GM18870 (cell line): ENCODE measurements around the gene ZBED1.
"Not testable (repeated sequence)": the region's sequence is repeated elsewhere in the genome, so short reads cannot be mapped to it uniquely, and the experiment has no call there.

Source experiments
- ATAC-seq: cut with Tn5 transposase; IDR thresholded peaks from one replicate; pipeline ENCODE4 v1.9.1; 2021; ENCODE audit warnings: moderate library complexity; ENCODE audit not compliant: unreplicated experiment

ZBED1 gene

DNA sequence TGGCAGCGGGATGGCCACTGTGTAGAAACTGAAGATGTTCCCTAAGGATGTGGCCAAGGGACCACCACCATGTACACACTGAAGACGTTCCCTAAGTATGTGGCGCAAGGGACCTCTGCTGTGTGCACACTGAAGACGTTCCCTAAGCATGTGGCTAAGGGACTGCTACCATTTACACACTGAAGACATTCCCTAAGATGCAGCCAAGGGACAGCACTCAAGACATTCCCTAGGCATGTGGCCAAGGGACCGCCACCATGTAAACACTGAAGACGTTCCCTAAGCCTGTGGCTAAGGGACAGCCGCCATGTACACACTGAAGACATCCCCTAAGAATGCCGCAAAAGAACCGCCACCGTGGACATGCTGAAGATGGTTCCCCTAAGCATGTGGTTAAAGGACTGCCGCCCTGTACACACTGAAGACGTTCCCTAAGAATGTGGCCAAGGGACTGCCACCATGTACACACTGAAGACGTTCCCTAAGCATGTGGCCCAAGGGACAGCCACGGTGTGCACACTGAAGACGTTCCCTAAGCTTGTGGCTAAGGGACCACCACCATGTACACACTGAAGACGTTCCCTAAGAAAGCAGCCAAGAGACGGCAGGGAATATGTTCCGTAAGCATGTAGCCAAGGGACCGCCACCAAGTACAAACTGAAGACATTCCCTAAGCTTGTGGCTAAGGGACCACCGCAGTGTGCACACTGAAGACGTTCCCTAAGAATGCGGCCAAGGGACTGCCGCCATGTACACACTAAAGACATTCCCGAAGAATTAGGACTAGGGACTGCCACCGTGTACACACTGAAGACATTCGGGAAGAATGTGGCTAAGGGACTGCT lies 43.3 kb downstream of the ZBED1 start:
- no peak for ATAC-seq

DNA sequence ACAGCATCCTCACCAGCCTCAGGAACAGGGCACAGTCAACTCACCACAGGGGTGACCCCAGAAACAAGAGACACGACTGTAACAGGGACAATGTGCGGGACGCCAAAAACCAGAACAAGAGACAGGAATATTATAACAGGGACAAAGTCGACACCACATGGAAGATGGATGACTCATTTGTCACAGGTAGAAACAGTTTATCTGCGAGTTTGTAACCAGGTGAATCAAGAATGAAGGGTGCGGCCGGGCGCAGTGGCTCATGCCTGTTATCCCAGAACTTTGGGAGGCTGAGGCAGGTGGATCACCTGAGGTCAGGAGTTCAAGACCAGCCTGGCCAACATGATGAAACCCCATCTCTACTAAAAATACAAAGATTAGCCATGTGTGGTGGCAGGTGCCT lies 44.7 kb downstream of the ZBED1 start:
- not testable (repeated sequence) for ATAC-seq

DNA sequence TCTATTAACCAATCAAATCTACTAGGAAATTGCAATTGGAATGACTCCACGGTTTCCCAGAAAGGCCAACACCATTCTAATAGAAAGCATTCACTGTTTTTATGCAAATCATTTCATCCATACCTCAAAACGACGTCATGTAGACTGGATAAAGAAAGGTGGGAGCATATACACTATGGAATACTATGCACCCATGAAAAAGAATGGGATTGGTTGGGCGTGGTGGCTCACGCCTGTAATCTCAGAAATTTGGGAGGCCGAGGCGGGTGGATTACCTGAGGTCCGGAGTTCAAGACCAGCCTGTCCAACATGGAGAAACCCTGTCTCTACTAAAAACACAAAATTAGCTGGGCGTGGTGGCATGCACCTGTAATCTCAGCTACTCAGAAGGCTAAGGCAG lies 46.2 kb downstream of the ZBED1 start:
- ATAC-seq: not testable (repeated sequence)

DNA sequence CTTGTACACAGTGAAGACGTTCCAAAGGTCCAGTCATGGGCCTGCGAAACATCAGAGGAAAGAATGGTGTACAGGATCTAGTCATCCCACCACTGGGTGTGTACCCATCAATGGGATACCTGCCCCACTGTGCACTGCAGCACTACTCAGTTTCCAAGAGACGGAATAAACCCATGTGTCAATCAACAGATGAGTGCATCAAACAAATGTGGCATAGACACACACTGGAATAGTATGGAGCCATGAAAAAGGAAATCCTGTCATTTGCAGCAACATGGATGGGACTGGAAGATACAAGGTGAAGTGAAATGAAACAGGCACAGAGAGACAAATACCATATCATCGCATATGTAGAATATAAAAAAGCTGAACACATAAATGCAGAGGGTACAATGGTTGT lies 48.0 kb downstream of the ZBED1 start:
- no peak for ATAC-seq

DNA sequence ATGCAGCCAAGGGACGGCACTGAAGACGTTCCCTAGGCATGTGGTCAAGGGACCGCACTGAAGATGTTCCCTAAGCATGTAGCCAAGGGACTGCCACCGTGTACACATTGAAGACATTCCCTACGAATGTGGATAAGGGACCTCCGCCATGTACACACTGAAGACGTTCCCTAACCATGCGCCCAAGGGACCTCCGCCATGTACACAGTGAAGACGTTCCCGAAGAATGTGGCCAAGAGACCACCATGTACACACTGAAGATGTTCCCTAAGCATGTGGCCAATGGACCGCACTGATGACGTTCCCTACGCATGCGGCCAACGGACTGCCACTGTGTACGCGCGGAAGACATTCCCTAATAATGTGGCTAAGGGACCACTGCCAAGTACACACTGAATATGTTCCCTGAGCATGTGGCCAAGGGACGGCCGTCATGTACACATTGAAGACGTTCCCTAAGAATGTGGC lies 48.4 kb downstream of the ZBED1 start:
- ATAC-seq: no peak

DNA sequence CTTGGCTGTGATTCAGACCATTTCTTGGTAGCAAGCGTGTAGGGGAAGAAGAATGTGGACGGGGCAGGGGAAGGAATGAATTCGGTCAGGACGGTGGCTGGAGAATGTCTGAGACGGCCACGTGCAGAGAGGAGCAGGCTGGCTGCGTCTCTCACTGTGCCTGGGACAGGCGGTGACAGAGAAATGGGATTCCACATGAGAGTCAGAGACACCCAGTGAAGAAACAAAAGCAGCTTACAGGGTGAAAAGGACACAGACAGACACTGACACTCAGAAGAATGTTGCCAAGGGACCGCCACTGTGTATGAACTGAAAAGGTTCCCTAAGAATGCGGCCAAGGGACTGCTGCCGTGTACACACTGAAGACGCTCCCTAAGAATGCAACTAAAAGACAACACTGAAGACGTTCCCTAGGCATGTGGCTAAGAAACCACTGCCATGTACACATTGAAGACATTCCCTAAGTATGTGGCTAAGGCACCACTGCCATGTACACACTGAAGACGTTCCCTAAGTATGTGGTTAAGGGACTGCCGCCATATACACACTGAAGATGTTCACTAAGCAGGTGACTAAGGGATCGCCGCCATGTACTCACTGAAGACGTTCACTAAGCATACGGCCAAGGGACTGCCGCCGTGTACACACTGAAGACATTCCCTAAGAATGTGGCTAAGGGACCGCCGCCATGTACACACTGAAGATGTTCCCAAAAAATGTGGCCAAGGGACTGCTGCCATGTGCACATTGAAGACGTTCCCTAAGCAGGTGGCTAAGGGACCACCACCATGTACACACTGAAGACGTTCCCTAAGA lies 49.1 kb downstream of the ZBED1 start:
- ATAC-seq: no peak

DNA sequence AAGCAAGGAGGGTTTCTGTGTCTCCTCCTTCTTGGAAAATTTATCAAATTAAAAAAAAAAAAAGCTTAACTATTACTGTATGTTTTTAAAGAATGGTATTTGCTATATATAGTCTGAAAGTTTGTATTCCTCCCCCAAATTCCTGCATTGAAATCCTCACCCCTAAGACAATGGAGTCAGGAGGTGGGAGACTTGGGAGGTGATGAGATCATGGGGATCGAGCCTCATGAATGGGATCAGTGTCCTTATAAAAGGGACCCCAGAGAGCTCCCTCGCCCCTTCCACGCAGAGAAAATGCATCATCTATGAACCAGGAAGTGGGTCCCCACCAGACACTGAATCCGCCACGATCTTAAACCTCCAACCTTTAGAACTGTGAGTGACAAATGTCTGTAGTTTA lies 50.1 kb downstream of the ZBED1 start:
- no peak for ATAC-seq

DNA sequence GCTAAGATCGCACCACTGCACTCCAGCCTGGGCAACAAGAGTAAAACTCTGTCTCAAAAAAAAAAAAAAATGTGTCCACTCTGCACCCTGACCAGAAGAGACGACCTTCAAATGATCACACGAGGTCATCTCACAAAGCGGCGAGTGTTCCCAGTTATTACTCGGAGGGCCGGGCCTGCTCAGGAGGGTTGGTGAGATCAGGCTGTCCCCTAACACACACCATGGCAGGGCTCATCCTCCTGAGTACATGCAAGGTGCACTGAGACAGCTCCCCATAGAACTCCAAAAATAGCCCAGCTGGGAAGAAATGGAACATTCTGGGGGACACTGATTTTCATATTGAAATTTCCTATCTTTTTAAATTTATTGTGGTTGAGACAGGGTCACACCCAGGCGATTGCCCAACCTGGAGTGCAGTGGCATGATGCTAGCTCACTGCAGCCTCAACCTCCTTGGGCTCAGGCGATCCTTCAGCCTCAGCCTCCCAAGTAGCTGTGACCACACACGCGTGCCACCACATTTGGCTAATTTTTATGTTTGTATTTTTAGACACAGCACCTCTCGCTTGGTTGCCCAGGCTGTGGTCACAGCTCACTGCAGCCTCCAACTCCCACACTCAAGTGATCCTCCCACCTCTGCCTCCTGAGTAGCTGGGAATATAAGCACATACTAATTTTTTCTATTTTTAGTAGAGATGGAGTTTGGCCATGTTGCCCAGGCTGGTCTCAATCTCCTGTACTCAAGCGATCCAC lies 51.5 kb downstream of the ZBED1 start:
- no peak for ATAC-seq

DNA sequence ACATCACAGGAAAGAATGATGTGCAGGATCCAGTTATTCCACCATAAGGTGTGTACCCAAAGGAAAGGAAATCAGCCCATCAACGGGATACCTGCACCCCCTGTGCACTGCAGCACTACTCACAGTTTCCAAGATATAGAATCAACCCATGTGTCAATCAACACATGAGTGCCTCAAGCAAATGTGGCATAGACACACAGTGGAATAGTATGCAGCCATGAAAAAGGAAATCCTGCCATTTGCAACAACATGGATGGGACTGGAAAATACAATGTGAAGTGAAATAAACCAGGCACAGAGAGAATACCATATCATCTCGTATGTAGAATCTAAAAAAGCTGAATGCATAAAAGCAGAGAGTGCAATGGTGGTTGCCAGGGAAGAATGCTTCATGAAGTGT lies 53.3 kb downstream of the ZBED1 start:
- ATAC-seq: no peak

DNA sequence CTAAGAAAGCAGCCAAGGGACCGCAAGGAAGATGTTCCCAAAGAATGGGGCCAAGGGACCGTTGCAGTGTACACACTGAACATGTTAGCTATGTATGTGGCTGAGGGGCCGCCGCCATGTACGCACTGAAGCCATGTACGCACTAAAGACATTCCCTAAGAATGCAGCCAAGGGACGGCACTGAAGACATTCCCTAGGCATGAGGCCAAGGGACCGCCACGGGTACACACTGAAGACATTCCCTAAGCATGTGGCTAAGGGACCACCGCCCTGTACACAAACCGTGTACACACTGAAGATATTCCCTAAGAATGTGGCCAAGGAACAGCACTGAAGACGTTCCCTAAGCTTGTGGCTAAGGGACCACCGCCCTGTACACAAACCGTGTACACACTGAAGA lies 54.0 kb downstream of the ZBED1 start:
- no peak for ATAC-seq

DNA sequence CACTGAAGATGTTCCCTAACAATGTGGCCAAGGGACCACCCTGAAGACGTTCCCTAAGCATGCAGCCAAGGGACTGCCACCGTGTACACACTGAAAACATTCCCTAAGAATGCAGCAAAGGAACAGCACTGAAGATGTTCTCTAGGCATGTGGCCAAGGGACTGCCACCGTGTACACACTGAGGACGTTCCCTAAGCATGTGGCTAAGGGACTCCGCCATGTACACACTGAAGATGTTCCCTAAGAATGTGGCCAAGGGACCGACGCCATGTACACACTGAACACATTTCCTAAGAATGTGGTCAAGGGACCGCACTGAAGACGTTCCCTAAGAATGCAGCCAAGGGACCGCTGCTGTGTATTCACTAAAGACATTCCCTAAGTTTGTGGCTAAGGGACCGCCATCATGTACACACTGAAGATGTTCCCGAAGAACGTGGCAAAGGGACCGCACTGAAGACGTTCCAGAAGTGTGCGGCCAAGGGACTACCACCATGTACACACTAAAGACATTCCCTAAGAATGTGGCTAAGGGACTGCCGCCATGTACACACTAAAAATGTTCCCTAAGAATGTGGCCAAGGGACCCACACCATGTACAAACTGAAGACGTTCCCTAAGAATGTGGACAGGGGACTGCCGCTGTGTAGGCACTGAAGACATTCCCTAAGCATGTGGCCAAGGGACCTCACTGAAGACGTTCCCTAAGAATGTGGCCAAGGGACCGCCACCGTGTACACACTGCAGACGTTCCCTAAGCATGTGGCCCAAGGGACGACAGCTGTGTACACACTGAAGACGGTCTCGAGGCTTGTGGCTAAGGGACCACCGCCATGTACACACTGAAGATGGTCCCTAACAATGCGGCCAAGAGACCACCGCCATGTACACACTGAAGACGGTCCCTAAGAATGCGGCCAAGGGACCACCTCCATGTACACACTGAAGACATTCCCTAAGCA lies 54.8 kb downstream of the ZBED1 start:
- no peak for ATAC-seq

DNA sequence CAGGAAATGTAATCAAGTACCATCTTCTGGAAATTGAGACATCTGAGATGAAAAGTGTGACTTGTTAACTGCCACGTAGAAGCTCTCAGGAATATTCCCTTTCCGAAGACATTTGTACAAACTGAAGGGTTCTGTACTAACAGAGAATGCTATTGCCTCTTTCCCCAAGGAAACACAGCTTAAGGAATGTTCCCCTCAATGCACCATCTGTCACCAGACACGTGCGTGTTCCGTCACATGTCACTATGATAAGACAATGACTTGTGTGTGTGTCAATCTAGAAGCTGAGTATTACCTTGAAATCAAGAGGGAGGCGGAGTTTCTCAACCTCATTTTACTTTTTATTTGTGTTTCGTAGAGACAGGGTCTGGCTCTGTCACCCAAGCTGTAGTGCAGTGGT lies 58.1 kb downstream of the ZBED1 start:
- ATAC-seq: no peak

DNA sequence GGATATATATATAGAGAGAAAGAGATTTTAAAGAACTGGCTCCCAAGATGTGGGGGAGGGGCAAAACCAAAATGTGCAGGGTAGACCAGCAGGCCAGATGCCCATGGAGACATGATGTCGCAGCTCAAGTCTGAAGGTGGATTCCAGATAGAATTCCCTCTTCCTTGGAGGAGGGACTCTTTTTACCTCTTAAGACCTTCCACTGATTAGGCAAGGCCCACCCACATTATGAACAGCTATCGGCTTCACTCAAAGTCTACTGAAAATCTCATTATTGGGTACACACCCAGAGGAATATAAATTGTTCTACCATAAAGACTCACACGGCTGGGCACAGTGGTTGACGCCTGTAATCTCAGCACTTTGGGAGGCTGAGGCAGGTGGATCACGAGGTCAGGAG lies 59.3 kb downstream of the ZBED1 start:
- no peak for ATAC-seq

DNA sequence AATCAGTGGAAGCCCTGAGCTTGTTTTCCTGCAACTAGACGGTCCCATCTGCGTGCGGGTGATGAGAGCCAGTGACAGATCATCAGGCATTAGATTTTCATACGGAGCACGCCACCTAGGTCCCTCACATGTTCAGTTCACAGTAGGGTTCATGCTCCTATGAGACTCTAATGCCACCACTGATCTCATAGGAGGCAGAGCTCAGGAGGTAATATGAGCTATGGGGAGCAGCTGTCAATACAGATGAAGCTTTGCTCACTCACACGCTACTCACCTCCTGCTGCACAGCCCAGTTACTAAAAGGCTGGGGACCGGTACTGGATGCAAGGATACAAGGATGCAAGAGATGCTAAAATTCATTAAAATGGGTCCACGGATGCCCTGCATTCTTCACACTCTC lies 61.2 kb downstream of the ZBED1 start:
- no peak for ATAC-seq
